GM12873 (cell line): Measurements from ENCODE around the gene TEC.

ENCODE experiments used
- CTCF ChIP-seq: IDR thresholded peaks from 2 replicates; pipeline ENCODE4 v1.5.1; 2012; ENCODE audit warnings: low read depth, mild to moderate bottlenecking, moderate library complexity, low read length, control low read depth; ENCODE audit not compliant: insufficient read depth; ENCODE audit errors: missing control alignments

The TEC gene

GRCh38 chr4:48244665-48245064, 25.0 kb downstream of the TEC start:
- no peak for TF ChIP-seq CTCF

- TF ChIP-seq CTCF = no peak
Measured at GRCh38 chr4:48243887-48244286, 25.8 kb downstream of the TEC start.

GRCh38 chr4:48243429-48243828, 26.2 kb downstream of the TEC start:
- no peak for TF ChIP-seq CTCF

- no peak for TF ChIP-seq CTCF
Measured at GRCh38 chr4:48242511-48243195, 27.0 kb downstream of the TEC start.

GRCh38 chr4:48241731-48242130, 27.9 kb downstream of the TEC start:
- no peak for TF ChIP-seq CTCF

- no peak for TF ChIP-seq CTCF
Measured at GRCh38 chr4:48237996-48238645, 31.5 kb downstream of the TEC start.

GRCh38 chr4:48235050-48235449, 34.6 kb downstream of the TEC start:
- TF ChIP-seq CTCF = no peak
